Measurements from ENCODE around the gene RIPOR2.
A peak's percentile ranks its signal among the peaks of the same experiment; 100 is the strongest.

RIPOR2 gene

GRCh38 chr6:24795106-24795505 lies 140.7 kb downstream of the RIPOR2 start:
- Histone ChIP-seq H3K4ac (ENCODE audit: low read depth, low read length) (no peak overlapping the region), H3K79me1 (ENCODE audit: low read length) (no peaks in the 10 kb centered on the region), H3K4me2 (ENCODE audit: low read length) (no peak overlapping the region), H2AK5ac (ENCODE audit: low read length) (no peak overlapping the region), H3K4me1 (ENCODE audit: control insufficient read depth, low read depth, low read length) (no peaks in the 10 kb centered on the region), H2BK120ac (ENCODE audit: low read depth, low read length) (no peak overlapping the region), H4K8ac (ENCODE audit: low read depth, low read length) (no peak overlapping the region), H3K27me3 (ENCODE audit: insufficient read depth, low read length, poor library complexity) (no peaks in the 10 kb centered on the region), H3K79me2 (ENCODE audit: control insufficient read depth, insufficient read depth, low read length) (no peaks in the 10 kb centered on the region), H3K23ac (ENCODE audit: low read length) (no peak overlapping the region), H3K4me3 (ENCODE audit: low read length) (no peak overlapping the region), H3K27ac (ENCODE audit: low read depth, low read length) (no peak overlapping the region), H3K9ac (ENCODE audit: low read length) (no peak overlapping the region), H3K36me3 (ENCODE audit: control insufficient read depth, insufficient read depth, low read length) (no peaks in the 10 kb centered on the region), H3K56ac (ENCODE audit: low read length) (no peak overlapping the region), H2BK15ac (replicated peaks; ENCODE audit: low read depth) (no peak overlapping the region), H4K5ac (ENCODE audit: low read length) (no peak overlapping the region), H2BK5ac (ENCODE audit: low read length) (no peak overlapping the region), H3K18ac (ENCODE audit: low read length) (no peak overlapping the region)
- DNase-seq, result no peak
- WGBS (ENCODE audit: extremely low coverage, insufficient coverage, low lambda C conversion rate), result no CpG with 5 or more reads among the region's 2 CpGs

GRCh38 chr6:24788031-24788665 lies 147.6 kb downstream of the RIPOR2 start:
- Histone ChIP-seq H3K36me3 (ENCODE audit: control insufficient read depth, insufficient read depth, low read length) (no peaks in the 10 kb centered on the region), H3K56ac (ENCODE audit: low read length) (no peak overlapping the region), H3K4ac (ENCODE audit: low read depth, low read length) (no peak overlapping the region), H3K23ac (ENCODE audit: low read length) (no peak overlapping the region), H4K8ac (ENCODE audit: low read depth, low read length) (no peak overlapping the region), H3K9ac (ENCODE audit: low read length) (no peak overlapping the region), H3K79me1 (ENCODE audit: low read length) (no peaks in the 10 kb centered on the region), H3K4me3 (ENCODE audit: low read length) (no peak overlapping the region), H3K4me1 (ENCODE audit: control insufficient read depth, low read depth, low read length) (no peaks in the 10 kb centered on the region), H2BK120ac (ENCODE audit: low read depth, low read length) (no peak overlapping the region), H3K79me2 (ENCODE audit: control insufficient read depth, insufficient read depth, low read length) (no peaks in the 10 kb centered on the region), H2AK5ac (ENCODE audit: low read length) (no peak overlapping the region), H2BK15ac (replicated peaks; ENCODE audit: low read depth) (no peak overlapping the region), H2BK5ac (ENCODE audit: low read length) (no peak overlapping the region), H3K18ac (ENCODE audit: low read length) (no peak overlapping the region), H3K27ac (ENCODE audit: low read depth, low read length) (no peak overlapping the region), H4K5ac (ENCODE audit: low read length) (no peak overlapping the region), H3K4me2 (ENCODE audit: low read length) (no peak overlapping the region), H3K27me3 (ENCODE audit: insufficient read depth, low read length, poor library complexity) (no peaks in the 10 kb centered on the region)
- DNase-seq, result no peak
- WGBS (ENCODE audit: extremely low coverage, insufficient coverage, low lambda C conversion rate), result no CpG with 5 or more reads among the region's 4 CpGs

GRCh38 chr6:24780206-24780605 lies 155.6 kb downstream of the RIPOR2 start:
- DNase-seq, result no peak
- 100% methylated on average over 2 of the region's 4 CpGs for WGBS (ENCODE audit: extremely low coverage, insufficient coverage, low lambda C conversion rate)
- H3K9ac ChIP-seq (ENCODE audit: low read length), result no peak overlapping the region
- H3K36me3 ChIP-seq (ENCODE audit: control insufficient read depth, insufficient read depth, low read length), result no peaks in the 10 kb centered on the region
- H2BK5ac ChIP-seq (ENCODE audit: low read length), result no peak overlapping the region
- no peak overlapping the region for H2BK15ac ChIP-seq (replicated peaks; ENCODE audit: low read depth)
- H4K5ac ChIP-seq (ENCODE audit: low read length), result no peak overlapping the region
- H3K79me2 ChIP-seq (ENCODE audit: control insufficient read depth, insufficient read depth, low read length), result peaks cover 30% of the 10 kb centered on the region
- no peak overlapping the region for H3K4me2 ChIP-seq (ENCODE audit: low read length)
- no peaks in the 10 kb centered on the region for H3K27me3 ChIP-seq (ENCODE audit: insufficient read depth, low read length, poor library complexity)
- H3K4me1 ChIP-seq (ENCODE audit: control insufficient read depth, low read depth, low read length), result peaks cover 2% of the 10 kb centered on the region
- no peak overlapping the region for H3K4me3 ChIP-seq (ENCODE audit: low read length)
- no peak overlapping the region for H3K27ac ChIP-seq (ENCODE audit: low read depth, low read length)
- no peak overlapping the region for H2BK120ac ChIP-seq (ENCODE audit: low read depth, low read length)
- no peak overlapping the region for H3K23ac ChIP-seq (ENCODE audit: low read length)
- no peak overlapping the region for H3K56ac ChIP-seq (ENCODE audit: low read length)
- H3K4ac ChIP-seq (ENCODE audit: low read depth, low read length), result no peak overlapping the region
- H2AK5ac ChIP-seq (ENCODE audit: low read length), result no peak overlapping the region
- peaks cover 3% of the 10 kb centered on the region for H3K79me1 ChIP-seq (ENCODE audit: low read length)
- no peak overlapping the region for H4K8ac ChIP-seq (ENCODE audit: low read depth, low read length)
- H3K18ac ChIP-seq (ENCODE audit: low read length), result no peak overlapping the region

- H4K5ac ChIP-seq (ENCODE audit: low read length), result no peak overlapping the region
- H2BK15ac ChIP-seq (replicated peaks; ENCODE audit: low read depth), result no peak overlapping the region
- H3K79me2 ChIP-seq (ENCODE audit: control insufficient read depth, insufficient read depth, low read length), result peaks cover 32% of the 10 kb centered on the region
- H3K56ac ChIP-seq (ENCODE audit: low read length), result no peak overlapping the region
- no peak overlapping the region for H2AK5ac ChIP-seq (ENCODE audit: low read length)
- H3K36me3 ChIP-seq (ENCODE audit: control insufficient read depth, insufficient read depth, low read length), result no peaks in the 10 kb centered on the region
- no peak overlapping the region for H3K4me3 ChIP-seq (ENCODE audit: low read length)
- H2BK120ac ChIP-seq (ENCODE audit: low read depth, low read length), result no peak overlapping the region
- no CpG with 5 or more reads among the region's 3 CpGs for WGBS (ENCODE audit: extremely low coverage, insufficient coverage, low lambda C conversion rate)
- no peak overlapping the region for H3K9ac ChIP-seq (ENCODE audit: low read length)
- DNase-seq, result no peak
- no peak overlapping the region for H3K4ac ChIP-seq (ENCODE audit: low read depth, low read length)
- H4K8ac ChIP-seq (ENCODE audit: low read depth, low read length), result no peak overlapping the region
- peaks cover 2% of the 10 kb centered on the region for H3K4me1 ChIP-seq (ENCODE audit: control insufficient read depth, low read depth, low read length)
- no peak overlapping the region for H3K18ac ChIP-seq (ENCODE audit: low read length)
- H3K23ac ChIP-seq (ENCODE audit: low read length), result no peak overlapping the region
- no peaks in the 10 kb centered on the region for H3K27me3 ChIP-seq (ENCODE audit: insufficient read depth, low read length, poor library complexity)
- H3K4me2 ChIP-seq (ENCODE audit: low read length), result no peak overlapping the region
- H2BK5ac ChIP-seq (ENCODE audit: low read length), result no peak overlapping the region
- H3K79me1 ChIP-seq (ENCODE audit: low read length), result peaks cover 3% of the 10 kb centered on the region
- no peak overlapping the region for H3K27ac ChIP-seq (ENCODE audit: low read depth, low read length)
Observed at GRCh38 chr6:24779416-24780016, 156.2 kb downstream of the RIPOR2 start.

- no peaks in the 10 kb centered on the region for H3K27me3 ChIP-seq (ENCODE audit: insufficient read depth, low read length, poor library complexity)
- no peak overlapping the region for H3K27ac ChIP-seq (ENCODE audit: low read depth, low read length)
Observed at GRCh38 chr6:24778878-24779277, 156.9 kb downstream of the RIPOR2 start.

GRCh38 chr6:24778121-24778520 lies 157.6 kb downstream of the RIPOR2 start:
- DNase-seq, result no peak

More at GRCh38 chr6:24778878-24779277, 156.9 kb downstream of the RIPOR2 start:
- Histone ChIP-seq H3K79me2 (ENCODE audit: control insufficient read depth, insufficient read depth, low read length) (peaks cover 32% of the 10 kb centered on the region), H2BK120ac (ENCODE audit: low read depth, low read length) (no peak overlapping the region), H4K5ac (ENCODE audit: low read length) (no peak overlapping the region), H3K4me2 (ENCODE audit: low read length) (no peak overlapping the region), H2BK5ac (ENCODE audit: low read length) (no peak overlapping the region), H3K4me1 (ENCODE audit: control insufficient read depth, low read depth, low read length) (peaks cover 2% of the 10 kb centered on the region), H2AK5ac (ENCODE audit: low read length) (no peak overlapping the region), H3K23ac (ENCODE audit: low read length) (no peak overlapping the region), H3K18ac (ENCODE audit: low read length) (no peak overlapping the region), H3K56ac (ENCODE audit: low read length) (no peak overlapping the region), H2BK15ac (replicated peaks; ENCODE audit: low read depth) (no peak overlapping the region), H3K4ac (ENCODE audit: low read depth, low read length) (no peak overlapping the region), H4K8ac (ENCODE audit: low read depth, low read length) (no peak overlapping the region), H3K36me3 (ENCODE audit: control insufficient read depth, insufficient read depth, low read length) (no peaks in the 10 kb centered on the region), H3K4me3 (ENCODE audit: low read length) (no peak overlapping the region), H3K79me1 (ENCODE audit: low read length) (peaks cover 3% of the 10 kb centered on the region), H3K9ac (ENCODE audit: low read length) (no peak overlapping the region)
- DNase-seq, result no peak

More at GRCh38 chr6:24778121-24778520, 157.6 kb downstream of the RIPOR2 start:
- peak overlapping the region; percentile 17 for H3K9ac ChIP-seq (ENCODE audit: low read length)
- no peaks in the 10 kb centered on the region for H3K36me3 ChIP-seq (ENCODE audit: control insufficient read depth, insufficient read depth, low read length)
- H3K79me1 ChIP-seq (ENCODE audit: low read length), result peaks cover 3% of the 10 kb centered on the region
- no peak overlapping the region for H4K8ac ChIP-seq (ENCODE audit: low read depth, low read length)
- no peak overlapping the region for H3K18ac ChIP-seq (ENCODE audit: low read length)
- H2BK15ac ChIP-seq (replicated peaks; ENCODE audit: low read depth), result no peak overlapping the region
- no peak overlapping the region for H2BK5ac ChIP-seq (ENCODE audit: low read length)
- no peak overlapping the region for H2BK120ac ChIP-seq (ENCODE audit: low read depth, low read length)
- H3K4me1 ChIP-seq (ENCODE audit: control insufficient read depth, low read depth, low read length), result peaks cover 2% of the 10 kb centered on the region
- no peak overlapping the region for H3K56ac ChIP-seq (ENCODE audit: low read length)
- no peaks in the 10 kb centered on the region for H3K27me3 ChIP-seq (ENCODE audit: insufficient read depth, low read length, poor library complexity)
- WGBS (ENCODE audit: extremely low coverage, insufficient coverage, low lambda C conversion rate), result no CpG with 5 or more reads among the region's 1 CpG
- no peak overlapping the region for H3K4me3 ChIP-seq (ENCODE audit: low read length)
- H3K4ac ChIP-seq (ENCODE audit: low read depth, low read length), result no peak overlapping the region
- H3K27ac ChIP-seq (ENCODE audit: low read depth, low read length), result no peak overlapping the region
- H3K23ac ChIP-seq (ENCODE audit: low read length), result no peak overlapping the region
- H3K4me2 ChIP-seq (ENCODE audit: low read length), result no peak overlapping the region
- no peak overlapping the region for H2AK5ac ChIP-seq (ENCODE audit: low read length)
- no peak overlapping the region for H4K5ac ChIP-seq (ENCODE audit: low read length)
- H3K79me2 ChIP-seq (ENCODE audit: control insufficient read depth, insufficient read depth, low read length), result peaks cover 32% of the 10 kb centered on the region

Measured in mesendoderm (in vitro differentiated cells).